MCF 10A (cell line): ENCODE data around the gene KIF23. TPM values are rescaled to one million over a fixed set of nuclear protein-coding genes. Genes with fewer than 3 reads are reported as not detected.
A peak's percentile ranks its signal among the peaks of the same experiment; 100 is the strongest.
"Not testable (repeated sequence)": the region's sequence is repeated elsewhere in the genome, so short reads cannot be mapped to it uniquely, and the experiment has no call there.

Experiments
- BruUV-seq: library from RNA; stranded (reverse); fragments of 400-500 nt; replicated peaks from 2 replicates; lab custom pipeline; 2021; lab: Mats Ljungman, UMichigan
- CTCF ChIA-PET: fragments of 300-600 bp; sonication (Branson Sonifier 250); formaldehyde crosslinking; extraction: SDS; loops from one replicate; lab custom pipeline; 2021; ENCODE audit warnings: antibody characterized with exemption, inconsistent platforms; lab: Yijun Ruan, JAX
- POLR2A ChIA-PET: fragments of 300-600, 350-650 bp; sonication (Branson Sonifier 250); formaldehyde crosslinking; extraction: SDS; loops from one replicate; lab custom pipeline; 2020; ENCODE audit warnings: antibody characterized with exemption, inconsistent platforms; lab: Yijun Ruan, JAX
- DNase-seq: peaks from one replicate; pipeline ENCODE4 v3.0.0-alpha.2; 2018; ENCODE audit not compliant: unreplicated experiment
- H3K27ac Mint-ChIP-seq: one replicate; pipeline ENCODE4 v1.8.0; 2022; ENCODE audit warnings: mild to moderate bottlenecking, low read depth, mixed read lengths; ENCODE audit not compliant: unreplicated experiment
- H3K27me3 Mint-ChIP-seq: one replicate; pipeline ENCODE4 v1.8.0; 2022; ENCODE audit warnings: mixed read lengths; ENCODE audit not compliant: insufficient read depth, unreplicated experiment
- H3K36me3 Mint-ChIP-seq: one replicate; pipeline ENCODE4 v1.8.0; 2022; ENCODE audit warnings: mild to moderate bottlenecking, moderate library complexity, mixed read lengths; ENCODE audit not compliant: insufficient read depth, unreplicated experiment
- H3K4me1 Mint-ChIP-seq: one replicate; pipeline ENCODE4 v1.8.0; 2022; ENCODE audit warnings: mixed read lengths; ENCODE audit not compliant: insufficient read depth, unreplicated experiment
- H3K4me3 Mint-ChIP-seq: one replicate; pipeline ENCODE4 v1.8.0; 2022; ENCODE audit warnings: mild to moderate bottlenecking, moderate library complexity, mixed read lengths; ENCODE audit not compliant: unreplicated experiment
- H3K9me3 Mint-ChIP-seq: one replicate; pipeline ENCODE4 v1.8.0; 2022; ENCODE audit warnings: mixed read lengths; ENCODE audit not compliant: unreplicated experiment
- CTCF ChIP-seq: fragments of 200-600 bp; IDR thresholded peaks from one replicate; pipeline ENCODE4 v1.8.0; 2022; ENCODE audit warnings: antibody characterized with exemption, mild to moderate bottlenecking; ENCODE audit not compliant: unreplicated experiment
- intact Hi-C: fragments of 100-400 bp; cut with micrococcal nuclease; formaldehyde crosslinking; loops from 2 replicates; pipeline ENCODE4 v1.14.1; 2022
- total RNA-seq: library from RNA; stranded (reverse); gene quantifications from 2 replicates; pipeline ENCODE4 v1.2.3, GENCODE V29; 2022

KIF23 gene
- total RNA-seq, 1 experiment from 2014 or later, result 50.2 TPM

GRCh38 chr15:69443032-69443611 is 29.0 kb downstream of the KIF23 start:
- POLR2A ChIA-PET, result interaction anchor here (1.0 to 2.9 kb wide), 2 partner anchors 10 to 27 kb away, joined by 5 to 20 read pairs; partner anchors contain the start of gene RPLP1
- CTCF ChIA-PET, result interaction anchor here (0.7 kb wide), 2 partner anchors 19 to 50 kb away, joined by 3 to 4 read pairs; no protein-coding TSS in a partner anchor
- Mint-ChIP-seq H3K9me3 (no peaks in the 10 kb centered on the region), H3K27me3 (no peaks in the 10 kb centered on the region), H3K4me1 (no peaks in the 10 kb centered on the region), H3K4me3 (no peak overlapping the region), H3K36me3 (peaks cover 56% of the 10 kb centered on the region), H3K27ac (peak overlapping the region; percentile 19)
- no peak for DNase-seq
- intact Hi-C loops, result no loop called here
- TF ChIP-seq CTCF, result no peak
- BruUV-seq, result no TSS peak

GRCh38 chr15:69444686-69445085 is 30.5 kb downstream of the KIF23 start:
- TF ChIP-seq CTCF, result no peak
- Mint-ChIP-seq H3K4me3 (no peak overlapping the region), H3K4me1 (no peaks in the 10 kb centered on the region), H3K27me3 (no peaks in the 10 kb centered on the region), H3K36me3 (peaks cover 41% of the 10 kb centered on the region), H3K27ac (peak overlapping the region; percentile 35), H3K9me3 (no peaks in the 10 kb centered on the region)
- intact Hi-C loops, result no loop called here
- no peak for DNase-seq
- ChIA-PET POLR2A (interaction anchor here (2.9 kb wide), 1 partner anchor 9 kb away, joined by 20 read pairs; the partner anchor contains the start of gene RPLP1), CTCF (interaction anchor here (0.7 to 1.0 kb wide), 2 partner anchors 50 to 597 kb away, joined by 3 read pairs; no protein-coding TSS in a partner anchor)
- BruUV-seq, result no TSS peak

- ChIA-PET CTCF (interaction anchor here (1.2 kb wide), 1 partner anchor 27 kb away, joined by 5 read pairs; no protein-coding TSS in a partner anchor), POLR2A (interaction anchor here (0.7 kb wide), 1 partner anchor 32 kb away, joined by 3 read pairs; no protein-coding TSS in a partner anchor)
- Mint-ChIP-seq H3K36me3 (peaks cover 31% of the 10 kb centered on the region), H3K27ac (no peak overlapping the region), H3K4me1 (no peaks in the 10 kb centered on the region), H3K9me3 (no peaks in the 10 kb centered on the region), H3K27me3 (no peaks in the 10 kb centered on the region), H3K4me3 (no peak overlapping the region)
- BruUV-seq, result no TSS peak
- intact Hi-C loops, result no loop called here
- TF ChIP-seq CTCF, result no peak
- no peak for DNase-seq
Observed at GRCh38 chr15:69446953-69447352, 32.8 kb downstream of the KIF23 start.

- H3K4me3 Mint-ChIP-seq, intact Hi-C loops, BruUV-seq, H3K9me3 Mint-ChIP-seq, H3K27me3 Mint-ChIP-seq, H3K4me1 Mint-ChIP-seq, DNase-seq, H3K27ac Mint-ChIP-seq: not testable (repeated sequence)
- H3K36me3 Mint-ChIP-seq, result peaks cover 51% of the 10 kb centered on the region
- ChIA-PET POLR2A (interaction anchor here (0.7 to 4.0 kb wide), 4 partner anchors 9 to 650 kb away, joined by 3 to 52 read pairs (median 31); no protein-coding TSS in a partner anchor), CTCF (interaction anchor here (0.6 to 0.7 kb wide), 2 partner anchors 517 to 1045 kb away, joined by 3 to 5 read pairs; no protein-coding TSS in a partner anchor)
Observed at GRCh38 chr15:69450221-69450620, 36.1 kb downstream of the KIF23 start.
